GM19455 (cell line): Measurements from ENCODE around the gene ERGIC1.

ENCODE experiments used
- ATAC-seq: cut with Tn5 transposase; IDR thresholded peaks from one replicate; pipeline ENCODE4 v1.9.1; 2021; ENCODE audit not compliant: unreplicated experiment

The ERGIC1 gene

GRCh38 chr5:172827841-172828240 lies 6.2 kb upstream of the ERGIC1 start:
- ATAC-seq, result no peak

GRCh38 chr5:172828911-172829431 lies 5.1 kb upstream of the ERGIC1 start:
- no peak for ATAC-seq

GRCh38 chr5:172830275-172830799 lies 3.7 kb upstream of the ERGIC1 start:
- ATAC-seq, result no peak

GRCh38 chr5:172830876-172831662 lies 3.0 kb upstream of the ERGIC1 start:
- ATAC-seq, result no peak

- ATAC-seq, result no peak
These were observed 1.4 kb upstream of the ERGIC1 start for GRCh38 chr5:172832383-172833315.

- ATAC-seq, result no peak
These were observed 722 bp upstream of the ERGIC1 start for GRCh38 chr5:172833372-172833685.

- peak; percentile 29 for ATAC-seq
These were observed 601 bp downstream of the ERGIC1 start for GRCh38 chr5:172834415-172835289.

GRCh38 chr5:172835290-172835993 lies 1.4 kb downstream of the ERGIC1 start:
- ATAC-seq, result no peak

- no peak for ATAC-seq
These were observed 1.9 kb downstream of the ERGIC1 start for GRCh38 chr5:172835994-172836356.

GRCh38 chr5:172837640-172838039 lies 3.6 kb downstream of the ERGIC1 start:
- peak; percentile 65 for ATAC-seq

- no peak for ATAC-seq
These were observed 4.3 kb downstream of the ERGIC1 start for GRCh38 chr5:172838151-172838875.

- ATAC-seq, result no peak
These were observed 5.8 kb downstream of the ERGIC1 start for GRCh38 chr5:172839669-172840431.

GRCh38 chr5:172840432-172841154 lies 6.5 kb downstream of the ERGIC1 start:
- ATAC-seq, result no peak

- no peak for ATAC-seq
These were observed 7.2 kb downstream of the ERGIC1 start for GRCh38 chr5:172841256-172841655.

GRCh38 chr5:172843825-172844576 lies 9.9 kb downstream of the ERGIC1 start:
- no peak for ATAC-seq

GRCh38 chr5:172844577-172844838 lies 10.5 kb downstream of the ERGIC1 start:
- no peak for ATAC-seq

GRCh38 chr5:172845154-172845553 lies 11.1 kb downstream of the ERGIC1 start:
- no peak for ATAC-seq

- ATAC-seq, result no peak
These were observed 11.5 kb downstream of the ERGIC1 start for GRCh38 chr5:172845576-172845975.
